Astrocyte (in vitro differentiated cells and primary cell): ENCODE data around the gene CLPSL1. TPM values are rescaled to one million over a fixed set of nuclear protein-coding genes. Genes with fewer than 3 reads are reported as not detected.
A peak's percentile ranks its signal among the peaks of the same experiment; 100 is the strongest.

ENCODE experiments used
- DNase-seq: peaks from one replicate; pipeline ENCODE4 v3.0.0-alpha.2; 2010; ENCODE audit warnings: low read depth
- FAIRE-seq: peaks from 2 replicates; lab custom pipeline; 2011; peaks lifted over from hg19 to GRCh38; lab: Jason Lieb, UNC
- H2AFZ ChIP-seq: 2 replicates; pipeline ENCODE4 v1.6.0; 2012; ENCODE audit warnings: low read depth, low read length, inconsistent platforms
- H3K27ac ChIP-seq: 2 replicates; pipeline ENCODE4 v1.5.1; 2011; ENCODE audit warnings: low read depth, low read length, inconsistent platforms
- H3K27me3 ChIP-seq: 2 replicates; pipeline ENCODE4 v1.6.0; 2011; ENCODE audit warnings: low read length, inconsistent platforms; ENCODE audit not compliant: insufficient read depth
- H3K36me3 ChIP-seq: 2 replicates; pipeline ENCODE4 v1.5.1; 2011; ENCODE audit warnings: low read length, inconsistent platforms; ENCODE audit not compliant: insufficient read depth
- H3K4me1 ChIP-seq: 2 replicates; pipeline ENCODE4 v1.5.1; 2011; ENCODE audit warnings: low read length, inconsistent platforms; ENCODE audit not compliant: insufficient read depth
- H3K4me2 ChIP-seq: 2 replicates; pipeline ENCODE4 v1.6.0; 2012; ENCODE audit warnings: low read length, inconsistent platforms
- H3K4me3 ChIP-seq: 2 replicates; pipeline ENCODE4 v1.5.1; 2011; ENCODE audit warnings: low read depth, mild to moderate bottlenecking, low read length, inconsistent platforms; ENCODE audit not compliant: insufficient read depth
- H3K79me2 ChIP-seq: 2 replicates; pipeline ENCODE4 v1.6.0; 2012; ENCODE audit warnings: mild to moderate bottlenecking, low read length, inconsistent platforms; ENCODE audit not compliant: insufficient read depth
- H3K9ac ChIP-seq: 2 replicates; pipeline ENCODE4 v1.6.0; 2012; ENCODE audit warnings: mild to moderate bottlenecking, low read length, inconsistent platforms
- H3K9me3 ChIP-seq: 2 replicates; pipeline ENCODE4 v1.5.1; 2012; ENCODE audit warnings: low read depth, mild to moderate bottlenecking, low read length, inconsistent platforms; ENCODE audit not compliant: insufficient read depth
- H4K20me1 ChIP-seq: 2 replicates; pipeline ENCODE4 v1.6.0; 2012; ENCODE audit warnings: low read length, inconsistent platforms; ENCODE audit not compliant: insufficient read depth
- H3K27ac Mint-ChIP-seq: one replicate; pipeline ENCODE4 v1.8.0; 2021; ENCODE audit warnings: mild to moderate bottlenecking, mixed read lengths; ENCODE audit not compliant: unreplicated experiment
- H3K27me3 Mint-ChIP-seq: one replicate; pipeline ENCODE4 v1.8.0; 2021; ENCODE audit warnings: low read depth, mixed read lengths; ENCODE audit not compliant: unreplicated experiment
- H3K36me3 Mint-ChIP-seq: one replicate; pipeline ENCODE4 v1.8.0; 2021; ENCODE audit warnings: low read depth, mixed read lengths; ENCODE audit not compliant: unreplicated experiment
- H3K4me1 Mint-ChIP-seq: one replicate; pipeline ENCODE4 v1.8.0; 2021; ENCODE audit warnings: low read depth, mixed read lengths; ENCODE audit not compliant: unreplicated experiment
- H3K4me3 Mint-ChIP-seq: one replicate; pipeline ENCODE4 v1.8.0; 2021; ENCODE audit warnings: mild to moderate bottlenecking, moderate library complexity, mixed read lengths; ENCODE audit not compliant: unreplicated experiment
- H3K9me3 Mint-ChIP-seq: one replicate; pipeline ENCODE4 v1.8.0; 2021; ENCODE audit warnings: mild to moderate bottlenecking, mixed read lengths; ENCODE audit not compliant: unreplicated experiment
- EZH2 ChIP-seq: IDR thresholded peaks from 2 replicates; pipeline ENCODE4 v1.6.1; 2012; ENCODE audit warnings: mild to moderate bottlenecking, low read length, inconsistent platforms; ENCODE audit not compliant: insufficient read depth
- total RNA-seq: library from RNA; stranded (reverse); gene quantifications from 2 replicates; pipeline ENCODE4 v1.2.1, GENCODE V29; 2021
- TF ChIP-seq, protein P1 (sequence below): IDR thresholded peaks from 2 replicates; pipeline ENCODE4 v1.5.1; 2011; ENCODE audit warnings: low read depth, mild to moderate bottlenecking, inconsistent platforms, low read length, moderate library complexity; ENCODE audit not compliant: insufficient read depth

Gene CLPSL1
- total RNA-seq, 1 donor from 2014 or later, result not detected

- DNase-seq (peak; percentile 9), FAIRE-seq (no peak)
- no peaks in the 10 kb centered on the region for H3K27me3 Mint-ChIP-seq
- H3K4me3 ChIP-seq, result no peak overlapping the region
- H4K20me1 ChIP-seq, result no peaks in the 10 kb centered on the region
- no peaks in the 10 kb centered on the region for H3K79me2 ChIP-seq
- H3K36me3 Mint-ChIP-seq, result no peaks in the 10 kb centered on the region
- no peak overlapping the region for H3K4me3 Mint-ChIP-seq
- H3K9me3 Mint-ChIP-seq, result peaks cover 2% of the 10 kb centered on the region
- H2AFZ ChIP-seq, result no peak overlapping the region
- H3K9me3 ChIP-seq, result no peaks in the 10 kb centered on the region
- no peaks in the 10 kb centered on the region for H3K27me3 ChIP-seq
- H3K4me1 ChIP-seq, result no peaks in the 10 kb centered on the region
- H3K27ac Mint-ChIP-seq, result no peak overlapping the region
- H3K36me3 ChIP-seq, result peaks cover 30% of the 10 kb centered on the region
- TF ChIP-seq, protein P1, sequence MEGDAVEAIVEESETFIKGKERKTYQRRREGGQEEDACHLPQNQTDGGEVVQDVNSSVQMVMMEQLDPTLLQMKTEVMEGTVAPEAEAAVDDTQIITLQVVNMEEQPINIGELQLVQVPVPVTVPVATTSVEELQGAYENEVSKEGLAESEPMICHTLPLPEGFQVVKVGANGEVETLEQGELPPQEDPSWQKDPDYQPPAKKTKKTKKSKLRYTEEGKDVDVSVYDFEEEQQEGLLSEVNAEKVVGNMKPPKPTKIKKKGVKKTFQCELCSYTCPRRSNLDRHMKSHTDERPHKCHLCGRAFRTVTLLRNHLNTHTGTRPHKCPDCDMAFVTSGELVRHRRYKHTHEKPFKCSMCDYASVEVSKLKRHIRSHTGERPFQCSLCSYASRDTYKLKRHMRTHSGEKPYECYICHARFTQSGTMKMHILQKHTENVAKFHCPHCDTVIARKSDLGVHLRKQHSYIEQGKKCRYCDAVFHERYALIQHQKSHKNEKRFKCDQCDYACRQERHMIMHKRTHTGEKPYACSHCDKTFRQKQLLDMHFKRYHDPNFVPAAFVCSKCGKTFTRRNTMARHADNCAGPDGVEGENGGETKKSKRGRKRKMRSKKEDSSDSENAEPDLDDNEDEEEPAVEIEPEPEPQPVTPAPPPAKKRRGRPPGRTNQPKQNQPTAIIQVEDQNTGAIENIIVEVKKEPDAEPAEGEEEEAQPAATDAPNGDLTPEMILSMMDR, result no peak
- TF ChIP-seq EZH2, result no peak
- H3K4me2 ChIP-seq, result no peak overlapping the region
- H3K9ac ChIP-seq, result no peak overlapping the region
- H3K27ac ChIP-seq, result no peak overlapping the region
- no peaks in the 10 kb centered on the region for H3K4me1 Mint-ChIP-seq
These were observed 52.7 kb downstream of the CLPSL1 start for GRCh38 chr6:35833536-35833935.

Other genes starting within 250 kb of the CLPSL1 start
- gene FKBP5, start 92.1 kb upstream of the CLPSL1 start, total RNA-seq, result 4.2 and 4.6 TPM in 2 replicates
- 0.25 TPM in 1 of 2 replicates, not detected in the other for gene ARMC12, start 44.0 kb upstream of the CLPSL1 start, total RNA-seq
- not detected in 2 replicates for gene CLPSL2, start 4.4 kb upstream of the CLPSL1 start, total RNA-seq
- not detected in 2 replicates for gene CLPS, start 16.3 kb downstream of the CLPSL1 start, total RNA-seq
- not detected in 2 replicates for gene LHFPL5, start 24.3 kb downstream of the CLPSL1 start, total RNA-seq
- gene SRPK1, start 140.1 kb downstream of the CLPSL1 start, total RNA-seq, result 52.2 and 58.6 TPM in 2 replicates
- gene SLC26A8, start 243.6 kb downstream of the CLPSL1 start, total RNA-seq, result not detected in 2 replicates
- 40.5 and 41.3 TPM in 2 replicates for gene MAPK14, start 246.8 kb downstream of the CLPSL1 start, total RNA-seq